H9 (cell line): ENCODE results near the gene SEL1L2. TPM values are rescaled to one million over a fixed set of nuclear protein-coding genes. Genes with fewer than 3 reads are reported as not detected.

Source experiments
- DNase-seq: peaks from one replicate; pipeline ENCODE4 v3.0.0-alpha.2; 2017
- H2AFZ ChIP-seq: one replicate; pipeline ENCODE4 v1.6.1; 2013; ENCODE audit warnings: mild to moderate bottlenecking, low read length, control low read depth, moderate library complexity
- H2AK5ac ChIP-seq: 2 replicates; pipeline ENCODE4 v1.6.1; 2013; ENCODE audit warnings: low read length, control low read depth, mixed read lengths; ENCODE audit not compliant: insufficient read length
- H2BK120ac ChIP-seq: one replicate; pipeline ENCODE4 v1.6.1; 2013; ENCODE audit warnings: low read depth, mild to moderate bottlenecking, low read length, control low read depth, inconsistent platforms; ENCODE audit not compliant: poor library complexity, severe bottlenecking
- H2BK12ac ChIP-seq: 2 replicates; pipeline ENCODE4 v1.6.1; 2013; ENCODE audit warnings: low read length, control low read depth, mixed read lengths, low read depth; ENCODE audit not compliant: insufficient read length
- H2BK15ac ChIP-seq: 2 replicates; pipeline ENCODE4 v1.6.1; 2013; ENCODE audit warnings: low read depth, low read length, control low read depth
- H2BK20ac ChIP-seq: one replicate; pipeline ENCODE4 v1.6.1; 2013; ENCODE audit warnings: low read depth, mild to moderate bottlenecking, low read length, control low read depth, inconsistent platforms; ENCODE audit not compliant: poor library complexity, severe bottlenecking
- H2BK5ac ChIP-seq: 2 replicates; pipeline ENCODE4 v1.6.1; 2013; ENCODE audit warnings: low read length, control low read depth, mixed read lengths; ENCODE audit not compliant: insufficient read length
- H3K14ac ChIP-seq: 2 replicates; pipeline ENCODE4 v1.6.1; 2013; ENCODE audit warnings: low read length, control low read depth; ENCODE audit not compliant: insufficient read depth
- H3K18ac ChIP-seq: 2 replicates; pipeline ENCODE4 v1.6.1; 2013; ENCODE audit warnings: low read depth, mild to moderate bottlenecking, mixed read lengths, low read length, control low read depth; ENCODE audit not compliant: insufficient read length
- H3K23ac ChIP-seq: 2 replicates; pipeline ENCODE4 v1.6.1; 2013; ENCODE audit warnings: low read length, control low read depth, mixed read lengths, low read depth; ENCODE audit not compliant: insufficient read length
- H3K23me2 ChIP-seq: 2 replicates; pipeline ENCODE4 v1.6.1; 2013; ENCODE audit warnings: low read depth, mild to moderate bottlenecking, mixed read lengths, low read length, control low read depth; ENCODE audit not compliant: insufficient read length, poor library complexity, severe bottlenecking
- H3K27ac ChIP-seq: 2 replicates; pipeline ENCODE4 v1.5.1; 2013; ENCODE audit warnings: low read length, control low read depth, mixed read lengths, low read depth; ENCODE audit not compliant: insufficient read length
- H3K27me3 ChIP-seq: 2 replicates; pipeline ENCODE4 v1.6.1; 2013; ENCODE audit warnings: low read length, control low read depth, inconsistent platforms; ENCODE audit not compliant: insufficient read depth
- H3K4ac ChIP-seq: 2 replicates; pipeline ENCODE4 v1.6.1; 2013; ENCODE audit warnings: low read depth, mild to moderate bottlenecking, control low read depth, inconsistent platforms, low read length, moderate library complexity
- H3K4me1 ChIP-seq: 2 replicates; pipeline ENCODE4 v1.6.1; 2013; ENCODE audit warnings: low read length, control low read depth, inconsistent platforms; ENCODE audit not compliant: insufficient read depth
- H3K4me2 ChIP-seq: 2 replicates; pipeline ENCODE4 v1.6.1; 2013; ENCODE audit warnings: low read length, control low read depth, mixed read lengths; ENCODE audit not compliant: insufficient read length, insufficient read depth
- H3K56ac ChIP-seq: 2 replicates; pipeline ENCODE4 v1.6.1; 2013; ENCODE audit warnings: low read depth, mild to moderate bottlenecking, mixed read lengths, low read length, control low read depth; ENCODE audit not compliant: insufficient read length
- H3K79me1 ChIP-seq: 2 replicates; pipeline ENCODE4 v1.6.1; 2013; ENCODE audit warnings: low read depth, mild to moderate bottlenecking, moderate library complexity, low read length, control low read depth, inconsistent platforms; ENCODE audit not compliant: insufficient read depth, poor library complexity, severe bottlenecking
- H3K79me2 ChIP-seq: 2 replicates; pipeline ENCODE4 v1.6.1; 2013; ENCODE audit warnings: low read length, control low read depth, inconsistent platforms; ENCODE audit not compliant: insufficient read depth
- H3K9ac ChIP-seq: 2 replicates; pipeline ENCODE4 v1.6.1; 2013; ENCODE audit warnings: low read length, control low read depth, mixed read lengths; ENCODE audit not compliant: insufficient read length; ENCODE audit errors: extremely low read depth
- H3K9me3 ChIP-seq: one replicate; pipeline ENCODE4 v1.6.1; 2013; ENCODE audit warnings: low read depth, low read length, inconsistent platforms; ENCODE audit not compliant: control insufficient read depth
- H3T11ph ChIP-seq: one replicate; pipeline ENCODE4 v1.6.1; 2013; ENCODE audit warnings: mild to moderate bottlenecking, low read length, control low read depth, inconsistent platforms
- H4K20me1 ChIP-seq: one replicate; pipeline ENCODE4 v1.6.1; 2013; ENCODE audit not compliant: control insufficient read depth, insufficient read length, insufficient read depth
- H4K5ac ChIP-seq: 2 replicates; pipeline ENCODE4 v1.6.1; 2013; ENCODE audit warnings: low read depth, mild to moderate bottlenecking, mixed read lengths, low read length, control low read depth; ENCODE audit not compliant: insufficient read length
- H4K8ac ChIP-seq: replicated peaks from 2 replicates; pipeline ENCODE4 v1.6.1; 2013; ENCODE audit warnings: low read length, control low read depth, mixed read lengths, low read depth; ENCODE audit not compliant: insufficient read length
- H4K91ac ChIP-seq: 2 replicates; pipeline ENCODE4 v1.6.1; 2013; ENCODE audit warnings: low read depth, mild to moderate bottlenecking, moderate library complexity, mixed read lengths, low read length, control low read depth; ENCODE audit not compliant: insufficient read length
- H3K27ac Mint-ChIP-seq, 3 experiments: 2 replicates in 2 of 3; 3 replicates in 1 of 3; pipeline ENCODE4 v1.8.0; 2020 to 2021; ENCODE audit warnings: mixed read lengths in 3 of 3, mild to moderate bottlenecking in 1 of 3, moderate library complexity in 1 of 3
- H3K27me3 Mint-ChIP-seq: 2 replicates; pipeline ENCODE4 v1.8.0; 2021; ENCODE audit warnings: low read depth, mild to moderate bottlenecking, moderate library complexity, mixed read lengths
- H3K36me3 Mint-ChIP-seq, 3 experiments: 2 replicates in 2 of 3; 3 replicates in 1 of 3; pipeline ENCODE4 v1.8.0; 2020 to 2021; ENCODE audit warnings: low read depth in 3 of 3, mixed read lengths in 3 of 3; ENCODE audit not compliant: insufficient read depth in 1 of 3
- H3K4me1 Mint-ChIP-seq, 2 experiments: 2 replicates each; pipeline ENCODE4 v1.8.0; 2020; ENCODE audit warnings: mixed read lengths in 2 of 2
- H3K4me3 Mint-ChIP-seq, 2 experiments: 2 replicates in 1 of 2; 3 replicates in 1 of 2; pipeline ENCODE4 v1.8.0; 2020 to 2021; ENCODE audit warnings: mild to moderate bottlenecking in 2 of 2, mixed read lengths in 2 of 2, moderate library complexity in 1 of 2
- H3K9me3 Mint-ChIP-seq, 2 experiments: 2 replicates in 1 of 2; 3 replicates in 1 of 2; pipeline ENCODE4 v1.8.0; 2020; ENCODE audit warnings: mild to moderate bottlenecking in 2 of 2, mixed read lengths in 2 of 2, moderate library complexity in 1 of 2
- CTCF ChIP-seq: fragments of 200-600 bp; sonication (generic); conservative IDR thresholded peaks from 3 replicates; pipeline ENCODE4 v1.8.0; 2021; ENCODE audit warnings: antibody characterized with exemption, mild to moderate bottlenecking
- WGBS: extraction: QIAGEN DNeasy Blood & Tissue Kit; methylation state at CpG from one replicate; pipeline ENCODE4 v1.1.7; 2013; ENCODE audit warnings: missing lambda C conversion rate, low lambda C conversion rate, mixed read lengths; ENCODE audit not compliant: insufficient read length; ENCODE audit errors: extremely low coverage; 5-methylcytosine and 5-hydroxymethylcytosine counted together
- total RNA-seq: library from RNA; stranded (reverse); gene quantifications from 2 replicates; pipeline ENCODE4 v1.2.1, GENCODE V29; 2021

Gene SEL1L2
- total RNA-seq, 1 experiment from 2014 or later, result not detected

GRCh38 chr20:13822459-13822858 is 168.0 kb downstream of the SEL1L2 start:
- H3K14ac ChIP-seq, result no peak overlapping the region
- H4K8ac ChIP-seq, result no peak overlapping the region
- H2BK5ac ChIP-seq, result no peak overlapping the region
- Mint-ChIP-seq H3K27ac (peak overlapping the region in 1 of 3 experiments; percentile 29; a peak in 1 of 7 replicates), H3K36me3 (peaks cover 0 to 13% (median 9%) of the 10 kb centered on the region in 3 experiments; a peak in 5 of 7 replicates), H3K4me1 (peaks cover 6 to 7% of the 10 kb centered on the region in 2 experiments), H3K4me3 (no peak overlapping the region), H3K9me3 (no peaks in the 10 kb centered on the region), H3K27me3 (no peaks in the 10 kb centered on the region)
- H3K27me3 ChIP-seq, result no peaks in the 10 kb centered on the region
- H3T11ph ChIP-seq, result no peak overlapping the region
- H4K91ac ChIP-seq, result no peak overlapping the region
- H3K79me1 ChIP-seq, result no peaks in the 10 kb centered on the region
- H2BK15ac ChIP-seq, result no peak overlapping the region
- no peak overlapping the region for H3K18ac ChIP-seq
- H3K79me2 ChIP-seq, result no peaks in the 10 kb centered on the region
- no peak overlapping the region for H4K5ac ChIP-seq
- no peak overlapping the region for H2AK5ac ChIP-seq
- H2BK120ac ChIP-seq, result no peak overlapping the region
- peak; percentile 51; the same call in 2 of the 3 replicates for TF ChIP-seq CTCF
- H3K9ac ChIP-seq, result no peak overlapping the region
- no peak overlapping the region for H2AFZ ChIP-seq
- H3K23me2 ChIP-seq, result no peaks in the 10 kb centered on the region
- no peaks in the 10 kb centered on the region for H4K20me1 ChIP-seq
- H3K23ac ChIP-seq, result no peak overlapping the region
- no peak overlapping the region for H3K4me2 ChIP-seq
- no peak overlapping the region for H3K56ac ChIP-seq
- H3K9me3 ChIP-seq, result no peaks in the 10 kb centered on the region
- no peaks in the 10 kb centered on the region for H3K4me1 ChIP-seq
- no CpG with 5 or more reads among the region's 2 CpGs for WGBS
- H3K4ac ChIP-seq, result no peak overlapping the region
- H2BK12ac ChIP-seq, result no peak overlapping the region
- H3K27ac ChIP-seq, result no peak overlapping the region
- peak; percentile 51 for DNase-seq
- H2BK20ac ChIP-seq, result no peak overlapping the region
